Fibroblast of the aortic adventitia (primary cell): ENCODE data around the gene PIEZO1. TPM values are rescaled to one million over a fixed set of nuclear protein-coding genes. Genes with fewer than 3 reads are reported as not detected.

Source experiments
- DNase-seq: peaks from one replicate; pipeline ENCODE4 v3.0.0-alpha.2; 2010; ENCODE audit warnings: low read depth
- H3K4me3 ChIP-seq: 2 replicates; pipeline ENCODE4 v1.5.1; 2011; ENCODE audit warnings: low read depth, mild to moderate bottlenecking, control low read depth, low read length, moderate library complexity
- total RNA-seq: library from RNA; depleted of rRNA; stranded (reverse); fragments of >200 nt; gene quantifications from 2 replicates; pipeline ENCODE4 v1.2.3, GENCODE V29; 2012; ENCODE audit warnings: low replicate concordance
- TF ChIP-seq, protein P1 (sequence below): IDR thresholded peaks from 2 replicates; pipeline ENCODE4 v1.5.1; 2011; ENCODE audit warnings: mild to moderate bottlenecking, low read length, control low read depth, inconsistent platforms; ENCODE audit not compliant: insufficient read depth

Gene PIEZO1
- total RNA-seq, 1 donor: 143 TPM

GRCh38 chr16:88722784-88723506 lies 62.1 kb downstream of the PIEZO1 start:
- TF ChIP-seq, protein P1, sequence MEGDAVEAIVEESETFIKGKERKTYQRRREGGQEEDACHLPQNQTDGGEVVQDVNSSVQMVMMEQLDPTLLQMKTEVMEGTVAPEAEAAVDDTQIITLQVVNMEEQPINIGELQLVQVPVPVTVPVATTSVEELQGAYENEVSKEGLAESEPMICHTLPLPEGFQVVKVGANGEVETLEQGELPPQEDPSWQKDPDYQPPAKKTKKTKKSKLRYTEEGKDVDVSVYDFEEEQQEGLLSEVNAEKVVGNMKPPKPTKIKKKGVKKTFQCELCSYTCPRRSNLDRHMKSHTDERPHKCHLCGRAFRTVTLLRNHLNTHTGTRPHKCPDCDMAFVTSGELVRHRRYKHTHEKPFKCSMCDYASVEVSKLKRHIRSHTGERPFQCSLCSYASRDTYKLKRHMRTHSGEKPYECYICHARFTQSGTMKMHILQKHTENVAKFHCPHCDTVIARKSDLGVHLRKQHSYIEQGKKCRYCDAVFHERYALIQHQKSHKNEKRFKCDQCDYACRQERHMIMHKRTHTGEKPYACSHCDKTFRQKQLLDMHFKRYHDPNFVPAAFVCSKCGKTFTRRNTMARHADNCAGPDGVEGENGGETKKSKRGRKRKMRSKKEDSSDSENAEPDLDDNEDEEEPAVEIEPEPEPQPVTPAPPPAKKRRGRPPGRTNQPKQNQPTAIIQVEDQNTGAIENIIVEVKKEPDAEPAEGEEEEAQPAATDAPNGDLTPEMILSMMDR: no peak
- H3K4me3 ChIP-seq: no peak overlapping the region
- DNase-seq: no peak

DNA sequence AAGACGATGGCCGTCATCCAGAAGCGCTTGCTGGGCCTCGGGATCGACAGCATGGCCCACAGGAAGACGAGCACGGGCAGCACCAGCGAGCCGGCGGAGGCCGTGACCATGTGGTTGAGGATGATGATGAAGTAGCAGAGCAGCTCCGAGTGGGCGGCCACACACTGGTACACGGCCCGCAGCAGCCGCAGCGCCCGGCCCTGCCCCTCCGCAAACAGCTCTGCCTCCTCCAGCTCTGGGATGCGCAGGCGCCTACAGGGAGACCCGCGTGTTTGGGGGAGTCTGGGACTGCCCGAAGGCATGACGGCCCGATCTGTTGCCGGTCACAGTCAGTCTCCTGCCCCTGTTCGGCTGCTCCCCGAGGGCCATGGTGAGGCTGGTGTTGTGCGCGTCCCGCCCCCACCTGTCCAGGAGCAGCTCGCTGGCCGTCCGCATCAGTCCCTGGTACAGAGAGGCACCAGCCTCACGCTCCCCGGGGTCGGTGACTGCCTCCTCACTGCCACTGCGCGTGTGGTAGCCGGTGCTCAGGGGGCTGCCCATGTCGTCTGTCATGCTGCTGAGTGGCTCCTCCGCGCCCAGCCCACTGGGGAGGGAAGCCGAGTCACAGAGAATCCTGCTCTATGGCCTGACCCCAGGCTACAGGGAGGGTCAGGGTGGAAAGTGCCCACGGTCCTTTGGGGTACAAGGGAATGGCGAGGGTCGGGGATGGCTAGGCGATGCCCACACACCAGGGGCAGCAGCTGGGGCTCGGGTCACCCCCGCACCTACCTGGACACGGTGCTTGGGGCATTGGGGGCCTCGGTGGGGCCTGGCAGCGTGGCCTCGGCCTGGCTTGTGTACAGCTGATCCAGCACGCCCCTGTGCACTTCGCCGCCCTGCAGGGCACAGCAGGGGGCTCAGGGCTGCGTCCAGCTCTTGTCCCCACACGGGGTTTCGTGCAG lies 62.9 kb downstream of the PIEZO1 start:
- DNase-seq: no peak
- no peak overlapping the region for H3K4me3 ChIP-seq
- TF ChIP-seq, protein P1: no peak

DNA sequence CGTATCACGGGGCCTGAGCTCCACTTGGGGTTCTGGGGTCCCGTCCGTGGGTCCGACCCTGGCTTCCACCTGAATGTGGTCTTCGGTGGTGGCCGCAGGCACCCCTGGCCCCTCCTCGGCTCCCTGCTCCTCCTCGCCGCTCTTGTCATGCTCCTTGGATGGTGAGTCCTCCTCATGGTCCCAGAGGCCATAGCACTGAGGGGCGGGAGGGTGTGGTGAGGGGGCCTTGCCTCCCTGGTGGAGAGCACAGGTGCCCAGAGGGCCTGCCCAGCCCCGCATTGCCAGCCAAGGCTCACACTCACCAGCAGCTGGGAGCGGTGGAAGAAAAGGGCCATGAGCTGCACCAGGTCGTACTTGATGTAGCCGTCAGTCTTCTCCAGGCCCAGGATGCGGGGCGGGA lies 63.8 kb downstream of the PIEZO1 start:
- no peak for DNase-seq
- TF ChIP-seq, protein P1: no peak
- H3K4me3 ChIP-seq: no peak overlapping the region

DNA sequence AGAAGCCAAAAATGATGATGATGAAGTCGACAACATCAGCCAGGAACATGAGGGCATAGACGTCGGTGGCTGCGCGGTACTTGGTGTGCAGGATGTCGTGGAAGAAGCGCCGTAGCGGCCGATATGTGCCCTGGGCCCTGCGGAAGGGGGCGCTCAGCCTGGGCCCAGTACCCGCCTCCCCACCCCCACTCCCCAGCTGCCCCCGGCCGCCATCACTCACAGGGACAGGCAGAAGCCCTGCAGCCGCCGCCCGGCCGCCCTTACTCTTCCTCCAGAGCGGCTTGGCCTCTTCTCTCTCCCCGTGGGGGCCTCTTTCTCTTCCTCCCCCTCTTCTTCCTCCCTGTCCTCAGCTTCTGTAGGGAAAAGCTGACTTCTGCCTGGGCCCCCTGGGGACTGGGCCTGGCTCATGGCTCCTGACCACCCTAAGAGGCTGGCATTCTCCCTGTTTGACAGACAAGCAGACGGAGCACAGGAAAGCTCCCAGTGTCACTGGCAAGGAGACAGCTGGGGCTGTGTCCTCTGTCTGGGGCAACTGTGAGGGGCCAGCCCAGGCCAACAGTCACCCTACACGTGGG lies 64.5 kb downstream of the PIEZO1 start:
- DNase-seq: no peak
- H3K4me3 ChIP-seq: no peak overlapping the region
- TF ChIP-seq, protein P1: no peak

DNA sequence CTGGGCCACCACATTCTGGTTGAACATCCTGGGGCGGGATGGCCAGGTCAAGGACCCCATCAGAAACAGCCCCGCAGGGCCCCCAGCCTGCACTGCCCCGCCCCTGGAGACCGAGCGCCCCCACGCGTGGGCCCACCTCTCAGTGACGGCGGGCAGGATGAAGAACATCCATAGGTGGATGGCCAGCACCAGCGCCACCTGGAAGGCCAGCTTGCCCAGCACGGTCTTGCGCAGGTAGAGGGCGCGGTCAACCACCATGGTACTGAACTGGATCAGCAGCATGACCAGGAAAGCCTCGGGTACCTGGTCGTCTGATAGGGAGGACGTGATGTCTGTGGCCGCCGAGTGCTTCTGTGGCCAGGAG lies 65.1 kb downstream of the PIEZO1 start:
- DNase-seq: no peak
- no peak overlapping the region for H3K4me3 ChIP-seq
- TF ChIP-seq, protein P1: no peak

DNA sequence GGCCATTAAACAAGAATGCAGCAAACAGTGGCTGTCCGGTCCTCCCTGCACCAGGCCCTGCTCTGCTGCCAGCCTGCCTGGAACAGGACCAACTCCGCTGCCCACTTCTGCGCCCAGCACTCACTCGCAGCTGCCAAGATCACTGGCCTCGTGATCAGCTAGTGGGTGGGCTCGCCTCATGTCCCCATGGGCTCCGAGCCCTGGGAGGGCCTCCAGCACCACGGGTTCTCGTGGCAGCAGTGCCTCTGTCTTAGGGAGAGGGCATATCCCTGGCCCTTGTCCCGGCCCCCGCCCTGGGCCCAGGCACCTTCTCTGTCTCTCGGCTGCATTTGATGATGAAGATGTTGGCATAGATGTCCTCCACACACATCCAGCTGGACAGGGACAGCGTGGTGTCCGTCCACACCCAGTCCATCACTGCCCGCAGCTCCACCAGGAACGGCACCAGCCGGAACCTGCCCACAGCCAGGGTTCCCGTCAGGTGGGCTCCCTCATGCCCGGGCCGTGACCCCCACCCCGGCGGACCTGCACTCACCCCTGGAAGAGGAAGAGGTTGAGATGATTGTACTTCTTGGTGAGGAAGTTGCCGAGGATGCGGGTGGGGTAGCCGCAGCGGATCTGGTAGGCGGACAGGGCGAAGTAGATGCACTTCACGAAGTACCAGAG lies 65.6 kb downstream of the PIEZO1 start:
- no peak for DNase-seq
- TF ChIP-seq, protein P1: no peak
- no peak overlapping the region for H3K4me3 ChIP-seq
